Hepatocyte (in vitro differentiated cells): Measurements from ENCODE around the gene NUDT14.

Experiments used
- CTCF ChIP-seq: fragments of 200-600 bp; sonication (generic); IDR thresholded peaks from 2 replicates; pipeline ENCODE4 v1.5.1; 2016; ENCODE audit warnings: antibody characterized with exemption, mild to moderate bottlenecking; ENCODE audit not compliant: poor library complexity
- EZH2phosphoT487 ChIP-seq: fragments of 200-600 bp; sonication (generic); IDR thresholded peaks from one replicate; pipeline ENCODE4 v1.6.1; 2018; ENCODE audit warnings: antibody characterized with exemption, mild to moderate bottlenecking, low read depth, moderate library complexity; ENCODE audit not compliant: unreplicated experiment, severe bottlenecking

GRCh38 chr14:105195522-105196264 lies 14.6 kb upstream of the NUDT14 start:
- no peak for TF ChIP-seq CTCF
- no peak for TF ChIP-seq EZH2phosphoT487
